ENCODE measurements around the gene OAF.

DNA sequence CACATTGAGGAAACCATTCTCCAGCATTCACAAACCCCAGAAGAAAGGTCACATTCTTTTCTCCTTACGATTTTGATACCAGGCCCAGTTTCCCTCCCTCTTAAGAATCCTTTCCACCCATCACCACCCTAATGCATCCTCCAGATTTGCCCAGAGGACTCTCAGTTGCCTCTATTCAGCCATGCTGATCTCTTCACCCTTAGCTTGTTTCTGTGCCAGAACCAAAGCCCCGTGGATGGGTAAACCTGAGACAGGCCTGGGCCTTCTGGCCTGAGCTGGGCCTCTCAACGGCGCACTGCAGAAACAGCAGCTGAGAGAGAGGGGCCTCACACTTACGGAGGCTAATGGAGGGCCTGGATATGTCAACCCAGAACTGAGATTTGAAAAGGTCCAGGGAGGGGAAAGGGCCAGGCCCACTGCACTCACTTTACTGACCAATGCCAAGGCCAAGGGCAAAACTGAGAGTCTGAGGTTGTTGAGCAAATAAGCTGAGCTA lies 32.2 kb upstream of the OAF start:
- TF ChIP-seq, protein P1, sequence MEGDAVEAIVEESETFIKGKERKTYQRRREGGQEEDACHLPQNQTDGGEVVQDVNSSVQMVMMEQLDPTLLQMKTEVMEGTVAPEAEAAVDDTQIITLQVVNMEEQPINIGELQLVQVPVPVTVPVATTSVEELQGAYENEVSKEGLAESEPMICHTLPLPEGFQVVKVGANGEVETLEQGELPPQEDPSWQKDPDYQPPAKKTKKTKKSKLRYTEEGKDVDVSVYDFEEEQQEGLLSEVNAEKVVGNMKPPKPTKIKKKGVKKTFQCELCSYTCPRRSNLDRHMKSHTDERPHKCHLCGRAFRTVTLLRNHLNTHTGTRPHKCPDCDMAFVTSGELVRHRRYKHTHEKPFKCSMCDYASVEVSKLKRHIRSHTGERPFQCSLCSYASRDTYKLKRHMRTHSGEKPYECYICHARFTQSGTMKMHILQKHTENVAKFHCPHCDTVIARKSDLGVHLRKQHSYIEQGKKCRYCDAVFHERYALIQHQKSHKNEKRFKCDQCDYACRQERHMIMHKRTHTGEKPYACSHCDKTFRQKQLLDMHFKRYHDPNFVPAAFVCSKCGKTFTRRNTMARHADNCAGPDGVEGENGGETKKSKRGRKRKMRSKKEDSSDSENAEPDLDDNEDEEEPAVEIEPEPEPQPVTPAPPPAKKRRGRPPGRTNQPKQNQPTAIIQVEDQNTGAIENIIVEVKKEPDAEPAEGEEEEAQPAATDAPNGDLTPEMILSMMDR (IDR thresholded peaks at IDR 0.05; ENCODE audit: low read depth, low read length, poor library complexity, severe bottlenecking) = no peak
- no peak for TF ChIP-seq EZH2phosphoT487 (IDR thresholded peaks at IDR 0.05; ENCODE audit: borderline replicate concordance, low read length)

All from DOHH2 (cell line).